ENCODE results near the gene GNAO1.

GNAO1 gene

GRCh38 chr16:56289862-56290261 is 98.6 kb downstream of the GNAO1 start:
- peak; percentile 79 for DNase-seq (ENCODE audit: low read depth, low spot score)

- no peak for DNase-seq (ENCODE audit: low read depth, low spot score)
These were observed 102.7 kb downstream of the GNAO1 start for GRCh38 chr16:56294014-56294413.

- DNase-seq (ENCODE audit: low read depth, low spot score), result no peak
These were observed 103.3 kb downstream of the GNAO1 start for GRCh38 chr16:56294579-56294978.

- DNase-seq (ENCODE audit: low read depth, low spot score), result no peak
These were observed 103.9 kb downstream of the GNAO1 start for GRCh38 chr16:56295059-56295665.

GRCh38 chr16:56295739-56296527 is 104.6 kb downstream of the GNAO1 start:
- DNase-seq (ENCODE audit: low read depth, low spot score), result no peak

GRCh38 chr16:56297684-56298083 is 106.4 kb downstream of the GNAO1 start:
- no peak for DNase-seq (ENCODE audit: low read depth, low spot score)

- DNase-seq (ENCODE audit: low read depth, low spot score), result no peak
These were observed 106.8 kb downstream of the GNAO1 start for GRCh38 chr16:56298116-56298515.

- DNase-seq (ENCODE audit: low read depth, low spot score), result no peak
These were observed 107.8 kb downstream of the GNAO1 start for GRCh38 chr16:56298948-56299596.

- no peak for DNase-seq (ENCODE audit: low read depth, low spot score)
These were observed 108.9 kb downstream of the GNAO1 start for GRCh38 chr16:56300242-56300623.

GRCh38 chr16:56300891-56301850 is 109.9 kb downstream of the GNAO1 start:
- no peak for DNase-seq (ENCODE audit: low read depth, low spot score)

GRCh38 chr16:56302506-56302905 is 111.2 kb downstream of the GNAO1 start:
- no peak for DNase-seq (ENCODE audit: low read depth, low spot score)

GRCh38 chr16:56303066-56303715 is 111.9 kb downstream of the GNAO1 start:
- DNase-seq (ENCODE audit: low read depth, low spot score), result no peak

GRCh38 chr16:56303880-56304279 is 112.6 kb downstream of the GNAO1 start:
- no peak for DNase-seq (ENCODE audit: low read depth, low spot score)

GRCh38 chr16:56305956-56306565 is 114.8 kb downstream of the GNAO1 start:
- DNase-seq (ENCODE audit: low read depth, low spot score), result peak; percentile 43

GRCh38 chr16:56306690-56307533 is 115.6 kb downstream of the GNAO1 start:
- peak; percentile 60 for DNase-seq (ENCODE audit: low read depth, low spot score)

GRCh38 chr16:56307534-56307873 is 116.2 kb downstream of the GNAO1 start:
- DNase-seq (ENCODE audit: low read depth, low spot score), result no peak

GRCh38 chr16:56309008-56309407 is 117.7 kb downstream of the GNAO1 start:
- DNase-seq (ENCODE audit: low read depth, low spot score), result no peak

GRCh38 chr16:56310690-56311089 is 119.4 kb downstream of the GNAO1 start:
- no peak for DNase-seq (ENCODE audit: low read depth, low spot score)

GRCh38 chr16:56311208-56312027 is 120.1 kb downstream of the GNAO1 start:
- DNase-seq (ENCODE audit: low read depth, low spot score), result no peak
